NOMO-1 treated with dmso at 0.1 percent for 144 hours (cell line): ENCODE data around the gene TAS1R1.

Source experiments
- DNase-seq: peaks from one replicate; lab custom pipeline; 2025; ENCODE audit not compliant: unreplicated experiment; lab: John Stamatoyannopoulos, UW

Gene TAS1R1

DNA sequence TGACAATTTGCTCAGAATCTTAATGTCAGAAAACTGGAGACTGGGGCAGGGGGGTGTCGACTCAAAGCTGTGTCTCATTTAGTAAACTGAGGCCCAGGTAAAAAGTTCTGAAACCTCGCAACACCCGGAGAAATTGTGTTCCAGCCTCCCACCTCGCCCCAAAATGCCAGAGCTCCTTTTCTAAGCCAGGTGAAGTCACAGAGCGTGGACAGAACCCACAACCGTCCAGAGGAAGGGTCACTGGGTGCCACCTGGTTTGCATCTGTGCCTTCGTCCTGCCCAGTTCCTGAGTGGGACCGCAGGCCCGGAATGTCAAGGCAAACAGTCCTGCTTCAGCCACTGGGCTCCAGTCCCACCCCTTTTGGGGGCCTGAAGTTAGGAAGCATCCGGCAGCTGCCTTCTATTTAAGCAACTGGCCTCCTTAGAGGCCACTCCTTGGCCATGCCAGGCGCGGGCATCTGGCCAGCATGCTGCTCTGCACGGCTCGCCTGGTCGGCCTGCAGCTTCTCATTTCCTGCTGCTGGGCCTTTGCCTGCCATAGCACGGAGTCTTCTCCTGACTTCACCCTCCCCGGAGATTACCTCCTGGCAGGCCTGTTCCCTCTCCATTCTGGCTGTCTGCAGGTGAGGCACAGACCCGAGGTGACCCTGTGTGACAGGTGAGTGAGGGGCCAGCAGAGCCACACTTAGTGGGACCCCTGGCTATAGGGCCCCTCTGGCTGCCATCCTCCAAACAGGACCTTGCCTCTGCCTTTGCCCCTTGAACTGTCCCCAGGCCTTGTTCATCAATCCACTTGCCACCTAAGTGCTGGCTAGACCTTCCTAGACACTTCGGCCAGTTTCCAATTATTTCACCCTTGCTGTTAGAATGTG is at the start of gene TAS1R1:
TAS1R1 (plus strand) TSS at position 401 of the 872 bp plus-strand sequence; CDS start at position 468, 67 bp downstream.
- DNase-seq, result no peak

DNA sequence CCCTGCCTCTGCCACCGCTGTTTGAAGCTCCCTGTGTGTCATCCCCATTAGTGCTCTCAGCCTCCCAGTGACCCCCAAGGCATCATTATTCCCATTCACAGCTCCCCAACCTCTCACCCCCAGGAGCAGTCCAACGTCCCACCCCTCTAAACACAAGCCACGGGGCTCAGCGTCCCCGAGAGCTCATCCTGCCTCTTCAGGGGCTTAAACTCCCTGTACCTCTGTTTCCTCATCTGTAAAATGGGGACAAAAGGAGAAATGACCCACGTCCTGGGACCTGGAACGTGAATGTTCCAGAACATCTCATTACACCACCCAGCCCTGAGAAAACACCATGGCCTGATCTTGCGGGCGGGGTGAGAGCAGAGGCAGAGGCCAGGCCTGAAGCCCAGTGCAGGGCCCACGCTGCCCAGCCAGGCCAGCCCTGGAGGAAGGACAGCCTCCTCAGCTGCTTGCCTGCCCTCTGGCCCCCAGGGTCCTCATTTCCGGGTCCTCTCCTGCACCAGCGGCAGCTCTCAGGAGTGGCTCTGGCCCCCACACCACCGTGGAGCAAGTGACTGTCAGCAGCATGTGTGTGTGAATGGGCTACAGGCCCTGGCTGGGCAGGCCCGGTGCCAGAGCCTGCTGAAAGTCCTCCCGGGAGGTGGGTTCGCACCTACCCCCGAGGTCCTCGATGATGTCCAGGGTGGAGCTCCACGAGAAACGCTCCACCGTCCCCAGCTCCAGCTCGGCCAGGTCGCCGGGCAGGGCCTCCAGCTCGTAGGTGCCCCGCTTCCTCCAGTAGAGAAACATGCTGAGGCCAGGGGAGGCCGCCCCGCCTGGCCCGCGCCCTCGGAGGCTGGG is 49.5 kb upstream of the TAS1R1 start:
- no peak for DNase-seq

DNA sequence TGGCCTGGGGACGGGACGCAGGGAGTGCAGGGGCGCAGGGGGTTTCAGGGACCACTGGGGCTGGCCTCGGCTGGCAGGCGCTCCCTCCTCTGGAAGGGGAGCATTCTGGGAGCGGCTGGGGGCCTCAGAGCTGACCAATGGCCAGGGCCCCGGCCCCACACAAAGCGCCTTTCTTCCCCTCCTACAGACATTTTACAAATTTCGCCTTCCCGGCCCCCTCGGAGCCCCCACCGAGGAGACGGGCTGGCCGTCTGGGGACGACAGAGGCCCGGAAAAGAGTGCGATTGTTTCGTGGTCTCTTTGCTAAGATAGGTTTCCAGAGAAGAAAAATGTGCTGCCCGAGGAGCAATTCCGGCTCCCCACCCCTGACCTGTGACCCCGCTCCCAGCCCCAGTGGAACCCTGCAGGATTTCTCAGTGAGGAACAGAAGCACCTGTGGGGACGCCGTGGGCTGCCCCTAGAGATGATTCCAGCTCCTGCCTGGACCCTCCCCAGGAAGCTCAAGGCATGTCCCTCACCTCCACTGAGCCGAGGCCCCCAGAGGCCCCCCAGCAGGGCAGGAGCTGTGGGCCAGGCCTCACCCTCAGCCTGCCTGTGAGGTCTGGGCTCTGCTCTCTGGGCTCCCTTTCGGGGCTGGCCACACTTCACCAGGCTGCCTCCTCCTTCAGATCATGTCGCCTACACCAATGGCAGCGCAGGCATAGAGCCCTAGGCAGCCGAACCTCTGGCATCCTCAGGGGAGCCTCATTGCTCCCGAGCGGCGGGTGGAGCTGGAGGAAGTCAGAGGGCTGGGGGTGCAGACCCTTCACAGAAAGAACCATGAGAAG is 48.7 kb upstream of the TAS1R1 start:
- DNase-seq, result no peak

DNA sequence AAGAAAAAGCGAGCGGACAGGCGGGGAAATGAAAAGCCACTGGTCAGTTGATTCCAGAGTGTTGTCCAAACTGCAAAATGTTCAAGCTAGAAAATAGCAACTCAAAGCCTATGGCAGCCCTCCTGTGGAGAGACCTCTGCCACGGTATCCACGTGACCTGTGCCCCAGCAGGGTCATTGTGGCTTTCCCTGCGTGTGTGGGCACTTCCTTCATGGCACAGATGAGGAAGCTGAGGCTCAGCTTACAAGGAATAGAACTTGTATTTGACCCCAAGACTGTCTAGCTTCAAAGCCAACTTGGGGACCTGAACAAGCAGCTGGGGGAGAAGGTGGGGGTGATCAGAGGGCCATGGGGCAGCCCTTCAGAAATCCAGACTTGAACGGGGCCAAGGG is 48.1 kb upstream of the TAS1R1 start:
- DNase-seq, result no peak

DNA sequence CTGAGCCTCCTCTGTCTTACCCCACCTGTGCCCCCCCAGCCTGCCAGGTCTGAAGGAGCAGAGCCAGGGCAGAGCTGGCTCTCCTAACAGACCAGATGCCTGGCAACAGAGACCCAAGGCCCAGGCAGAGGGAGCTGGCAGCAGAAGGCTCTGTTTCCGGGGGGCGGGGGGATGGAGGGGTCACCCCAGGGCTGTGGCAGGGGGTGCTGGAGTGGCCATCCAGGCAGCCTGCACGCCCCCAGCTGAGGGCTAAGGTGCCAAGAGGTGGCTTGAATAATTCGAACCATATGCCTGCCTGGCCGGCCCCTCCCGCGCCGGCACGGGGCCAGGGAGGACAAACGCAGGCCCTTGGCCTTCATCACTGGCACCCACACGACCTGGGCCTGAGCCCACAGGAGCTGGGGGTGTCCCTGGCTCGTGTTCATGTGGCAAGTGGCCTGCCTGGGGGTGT is 47.6 kb upstream of the TAS1R1 start:
- no peak for DNase-seq

GRCh38 chr1:6508154-6508815 is 46.8 kb upstream of the TAS1R1 start:
- DNase-seq, result no peak

GRCh38 chr1:6508816-6509189 is 46.3 kb upstream of the TAS1R1 start:
- no peak for DNase-seq

- DNase-seq, result no peak
These were observed 45.7 kb upstream of the TAS1R1 start for GRCh38 chr1:6509220-6509918.

GRCh38 chr1:6509919-6510291 is 45.2 kb upstream of the TAS1R1 start:
- no peak for DNase-seq

- DNase-seq, result no peak
These were observed 44.6 kb upstream of the TAS1R1 start for GRCh38 chr1:6510493-6510892.

GRCh38 chr1:6511056-6511455 is 44.1 kb upstream of the TAS1R1 start:
- DNase-seq, result no peak

GRCh38 chr1:6511561-6512244 is 43.4 kb upstream of the TAS1R1 start:
- no peak for DNase-seq

DNA sequence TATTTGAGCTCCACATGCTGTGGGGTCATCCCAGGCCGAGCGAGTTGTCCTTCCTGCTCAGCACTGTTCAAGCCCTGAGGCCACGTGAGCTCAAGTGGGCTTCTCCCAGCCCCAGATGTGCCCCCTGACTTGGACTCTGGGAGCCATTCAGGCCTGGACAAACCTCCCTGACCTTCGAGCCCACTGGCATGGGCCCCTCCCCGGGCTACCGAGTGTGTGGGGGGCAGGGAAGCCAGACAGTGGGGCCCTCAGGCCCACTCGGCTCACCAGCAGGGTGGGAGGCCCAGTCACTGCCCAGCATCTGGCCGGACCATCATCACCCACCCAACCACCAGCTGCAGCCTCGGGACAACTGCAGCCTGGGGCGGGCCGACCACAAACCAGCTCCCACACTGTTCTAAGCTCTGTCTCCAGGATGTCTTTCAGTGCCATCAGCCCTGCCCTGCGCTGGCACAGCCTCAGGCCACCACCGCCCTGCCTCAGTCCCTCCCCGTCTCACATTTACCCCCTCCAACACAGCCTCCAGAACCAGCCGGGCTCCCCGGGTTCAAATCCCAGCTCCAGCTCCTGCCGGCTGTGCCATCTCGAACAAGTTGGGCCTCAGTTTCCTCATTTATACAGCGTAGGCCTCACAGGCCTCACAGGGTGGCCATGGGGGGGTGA is 42.7 kb upstream of the TAS1R1 start:
- no peak for DNase-seq

DNA sequence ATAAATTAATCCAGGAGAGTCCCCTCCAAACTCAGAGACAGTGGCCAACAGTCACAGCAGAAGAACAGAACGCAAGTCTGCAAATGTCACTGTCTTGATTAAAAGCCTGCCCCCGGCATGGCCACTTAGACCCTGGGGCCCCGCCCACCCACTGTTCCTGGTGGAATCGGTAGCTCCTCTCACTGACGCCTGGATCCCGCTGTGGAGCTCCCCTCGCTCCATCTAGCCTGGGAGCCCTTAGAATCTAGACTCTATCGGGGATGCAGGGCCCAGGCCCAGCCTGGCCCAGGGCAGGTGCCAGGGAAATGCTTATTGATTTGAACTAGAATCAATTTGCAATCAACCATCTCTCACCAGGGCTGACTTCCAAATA is 42.2 kb upstream of the TAS1R1 start:
- no peak for DNase-seq

DNA sequence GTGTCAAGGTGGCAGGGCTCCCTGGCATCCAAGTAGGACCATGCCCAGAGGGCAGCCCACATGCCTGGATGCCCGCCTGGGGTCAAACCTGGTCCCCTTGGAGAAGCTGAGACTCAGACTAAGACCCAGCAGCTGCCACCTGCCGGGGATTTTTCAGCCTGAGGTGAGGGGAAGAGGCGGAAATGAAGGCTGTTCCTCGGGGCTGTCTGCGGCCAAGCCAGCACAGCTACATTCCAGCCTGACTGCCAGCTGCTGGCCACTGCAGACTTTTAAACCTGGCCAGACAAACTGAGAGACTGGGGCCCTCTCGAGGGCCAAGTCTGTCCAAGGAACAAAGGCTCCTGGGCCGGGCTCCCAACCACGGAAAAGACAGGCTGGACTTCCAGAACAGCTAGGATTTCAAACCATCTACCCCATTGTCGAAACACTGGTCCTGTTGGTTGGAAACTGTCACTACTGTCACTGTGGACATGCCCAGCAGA is 41.7 kb upstream of the TAS1R1 start:
- DNase-seq, result no peak

GRCh38 chr1:6515771-6516170 is 39.3 kb upstream of the TAS1R1 start:
- DNase-seq, result no peak

DNA sequence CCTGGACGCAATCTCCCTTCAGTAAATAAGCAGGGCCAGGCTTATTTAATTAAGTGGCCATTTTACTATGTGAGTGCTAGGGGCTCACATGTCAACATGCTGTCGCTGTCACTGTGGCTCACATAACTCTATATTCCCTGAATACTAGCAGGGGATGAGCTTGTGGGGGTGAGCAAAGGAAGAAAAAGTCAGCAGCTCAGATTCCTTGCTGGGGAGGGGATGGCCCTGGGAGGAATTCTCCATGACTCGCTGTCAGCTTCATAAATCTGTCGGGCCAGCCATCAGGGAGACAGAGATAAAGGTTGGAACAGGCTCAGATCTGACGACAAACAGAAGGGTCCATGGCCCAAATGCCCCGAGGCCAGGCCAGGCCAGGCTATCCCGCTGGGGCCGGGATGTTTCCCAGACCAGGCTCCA is 37.7 kb upstream of the TAS1R1 start:
- DNase-seq, result no peak

GRCh38 chr1:6519491-6519934 is 35.6 kb upstream of the TAS1R1 start:
- no peak for DNase-seq
